ENCODE data around the gene CACNA1F.

Gene CACNA1F

DNA sequence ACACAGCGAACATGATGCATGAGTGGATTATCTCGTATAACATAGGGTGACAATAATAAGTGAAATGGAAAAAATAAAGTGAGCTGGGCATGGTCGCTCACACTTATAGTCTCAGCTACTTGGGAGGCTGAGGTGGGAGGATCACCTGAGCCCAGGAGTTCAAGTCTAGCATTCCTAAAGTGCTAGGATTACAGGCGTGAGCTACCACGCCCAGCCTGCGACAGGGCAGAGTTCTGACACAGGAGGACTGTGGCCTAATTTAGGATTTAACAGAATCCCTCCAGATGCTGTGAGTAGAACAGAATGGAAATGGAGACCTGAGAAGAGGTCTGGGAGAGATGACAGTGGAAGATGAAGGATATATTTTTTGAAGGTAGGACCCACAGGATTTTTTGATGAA lies 43.5 kb downstream of the CACNA1F start:
- TF ChIP-seq, protein P1, sequence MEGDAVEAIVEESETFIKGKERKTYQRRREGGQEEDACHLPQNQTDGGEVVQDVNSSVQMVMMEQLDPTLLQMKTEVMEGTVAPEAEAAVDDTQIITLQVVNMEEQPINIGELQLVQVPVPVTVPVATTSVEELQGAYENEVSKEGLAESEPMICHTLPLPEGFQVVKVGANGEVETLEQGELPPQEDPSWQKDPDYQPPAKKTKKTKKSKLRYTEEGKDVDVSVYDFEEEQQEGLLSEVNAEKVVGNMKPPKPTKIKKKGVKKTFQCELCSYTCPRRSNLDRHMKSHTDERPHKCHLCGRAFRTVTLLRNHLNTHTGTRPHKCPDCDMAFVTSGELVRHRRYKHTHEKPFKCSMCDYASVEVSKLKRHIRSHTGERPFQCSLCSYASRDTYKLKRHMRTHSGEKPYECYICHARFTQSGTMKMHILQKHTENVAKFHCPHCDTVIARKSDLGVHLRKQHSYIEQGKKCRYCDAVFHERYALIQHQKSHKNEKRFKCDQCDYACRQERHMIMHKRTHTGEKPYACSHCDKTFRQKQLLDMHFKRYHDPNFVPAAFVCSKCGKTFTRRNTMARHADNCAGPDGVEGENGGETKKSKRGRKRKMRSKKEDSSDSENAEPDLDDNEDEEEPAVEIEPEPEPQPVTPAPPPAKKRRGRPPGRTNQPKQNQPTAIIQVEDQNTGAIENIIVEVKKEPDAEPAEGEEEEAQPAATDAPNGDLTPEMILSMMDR (conservative IDR thresholded peaks at IDR 0.05), result no peak
- no peak overlapping the region for H3K27ac ChIP-seq

DNA sequence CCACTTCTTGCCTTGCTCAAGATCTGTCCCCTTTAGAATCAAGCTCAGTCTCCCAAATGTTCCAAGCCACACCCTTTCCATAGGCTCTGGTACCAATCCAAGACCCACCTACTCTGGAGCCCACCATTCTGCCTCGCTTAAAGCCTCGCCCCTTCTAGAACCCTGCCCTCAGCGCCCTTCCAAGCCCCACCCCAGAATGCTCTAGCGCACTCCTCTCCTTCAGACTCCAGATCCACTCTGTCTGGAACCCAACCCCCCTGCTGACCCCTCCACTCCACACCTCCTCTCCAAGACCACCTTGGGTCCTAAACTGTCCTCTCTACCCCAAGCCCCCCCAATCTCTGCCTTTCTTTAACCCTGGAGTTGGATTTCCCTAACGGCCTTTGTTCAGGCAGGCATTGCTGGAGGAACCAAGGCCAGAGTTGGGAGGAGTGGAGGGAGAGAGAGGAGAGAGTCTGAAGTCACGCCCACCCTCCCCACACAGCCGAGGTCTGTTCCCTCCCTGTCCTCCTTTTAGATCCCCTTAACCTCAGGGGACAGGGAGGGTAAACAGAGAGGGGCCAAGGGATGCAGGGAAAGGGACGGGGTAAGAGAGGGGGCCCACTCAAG lies 44.6 kb downstream of the CACNA1F start:
- no peak overlapping the region for H3K27ac ChIP-seq
- TF ChIP-seq, protein P1 (conservative IDR thresholded peaks at IDR 0.05), result no peak

DNA sequence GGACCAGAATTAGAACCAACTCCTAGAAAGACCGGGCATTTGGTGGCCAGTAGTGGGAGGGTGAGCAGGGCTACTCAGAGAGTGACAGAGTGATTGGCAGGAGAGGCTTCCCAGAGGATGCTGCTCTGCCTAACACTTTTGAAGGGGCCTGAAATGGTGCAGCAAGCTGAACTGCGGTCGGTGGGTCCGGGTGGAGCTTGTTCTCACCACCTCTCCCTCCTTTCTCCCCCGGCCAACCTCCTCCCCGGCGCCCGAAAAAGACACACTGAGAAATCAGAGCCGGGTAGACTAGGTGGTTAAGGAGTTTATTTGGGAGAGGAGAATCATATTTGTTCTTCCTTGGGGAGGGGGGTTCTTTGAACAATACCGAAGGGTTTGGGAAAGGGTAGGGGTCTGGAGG lies 45.6 kb downstream of the CACNA1F start:
- TF ChIP-seq, protein P1 (conservative IDR thresholded peaks at IDR 0.05), result no peak
- no peak overlapping the region for H3K27ac ChIP-seq

DNA sequence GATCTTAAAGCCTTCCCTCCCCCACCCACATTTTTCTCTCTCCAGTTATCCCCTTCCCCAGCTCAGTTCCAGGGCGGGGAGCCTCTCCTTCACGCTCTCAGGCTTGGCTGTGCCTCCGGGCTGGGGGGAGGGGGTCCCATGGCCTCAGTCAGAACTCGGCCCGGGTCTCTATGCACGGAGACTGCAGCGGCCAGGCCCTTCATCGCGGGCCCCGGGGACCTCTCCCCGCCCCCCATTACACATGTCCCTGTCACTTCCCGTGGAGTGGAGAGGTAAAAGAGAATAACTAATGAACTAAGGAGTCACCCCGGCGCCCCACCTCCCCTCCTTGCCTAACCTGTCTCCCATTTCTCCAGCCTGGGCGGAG lies 46.1 kb downstream of the CACNA1F start:
- no peak overlapping the region for H3K27ac ChIP-seq
- TF ChIP-seq, protein P1 (conservative IDR thresholded peaks at IDR 0.05), result no peak

DNA sequence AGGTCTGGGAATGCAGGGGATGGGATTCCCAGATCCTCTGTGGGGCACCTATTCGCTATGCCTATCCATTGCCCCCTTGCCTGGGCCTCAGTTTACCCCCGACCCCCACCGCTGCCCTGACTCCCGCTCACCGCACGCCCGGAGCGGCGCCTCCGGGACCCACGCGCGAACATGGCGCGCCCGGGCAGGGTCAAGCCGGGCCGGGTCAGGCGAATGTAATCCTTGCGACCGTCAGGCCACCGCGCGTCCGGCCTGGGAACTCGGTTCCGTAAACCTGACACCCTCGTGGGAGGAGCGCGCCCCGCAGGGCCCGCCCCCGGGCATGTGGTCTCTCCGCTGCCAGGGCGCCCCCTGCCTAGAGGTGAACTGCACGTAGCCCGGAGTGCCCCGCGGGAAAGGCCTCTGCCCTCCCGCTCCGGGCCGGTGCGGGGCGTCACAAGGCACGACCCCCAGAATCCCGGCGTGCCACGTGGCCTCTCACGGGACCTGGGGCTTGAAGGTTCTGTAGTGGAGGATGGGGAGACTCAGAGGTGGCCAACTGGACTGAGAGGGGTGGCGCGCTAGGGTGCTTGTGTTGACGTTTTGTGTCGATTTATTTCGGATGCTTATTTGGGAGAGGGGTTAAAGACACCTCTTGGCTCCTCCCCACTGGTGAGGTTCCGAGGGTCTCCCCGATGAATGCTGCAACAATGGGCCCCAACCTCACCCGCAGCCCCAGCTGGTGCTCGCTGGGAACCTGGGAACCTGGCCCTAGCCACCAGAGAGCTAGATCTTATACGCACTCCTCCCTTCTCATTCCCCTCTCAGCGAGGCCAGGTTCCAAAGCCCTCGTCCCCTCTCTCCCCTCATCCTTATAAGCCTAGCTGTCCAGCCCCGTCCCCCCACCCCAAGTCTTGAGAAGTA lies 46.8 kb downstream of the CACNA1F start, which contains the start of gene PRICKLE3:
Gene PRICKLE3 (minus strand): TSS at position 249 of the 903 bp plus-strand sequence. CDS start 76 bp downstream, at position 173.
- H3K27ac ChIP-seq, result peak within 1 kb of the TSS; percentile 27; the same call in 1 of the 2 replicates
- TF ChIP-seq, protein P1 (conservative IDR thresholded peaks at IDR 0.05), result peak; percentile 36; the same call in 1 of the 2 replicates

DNA sequence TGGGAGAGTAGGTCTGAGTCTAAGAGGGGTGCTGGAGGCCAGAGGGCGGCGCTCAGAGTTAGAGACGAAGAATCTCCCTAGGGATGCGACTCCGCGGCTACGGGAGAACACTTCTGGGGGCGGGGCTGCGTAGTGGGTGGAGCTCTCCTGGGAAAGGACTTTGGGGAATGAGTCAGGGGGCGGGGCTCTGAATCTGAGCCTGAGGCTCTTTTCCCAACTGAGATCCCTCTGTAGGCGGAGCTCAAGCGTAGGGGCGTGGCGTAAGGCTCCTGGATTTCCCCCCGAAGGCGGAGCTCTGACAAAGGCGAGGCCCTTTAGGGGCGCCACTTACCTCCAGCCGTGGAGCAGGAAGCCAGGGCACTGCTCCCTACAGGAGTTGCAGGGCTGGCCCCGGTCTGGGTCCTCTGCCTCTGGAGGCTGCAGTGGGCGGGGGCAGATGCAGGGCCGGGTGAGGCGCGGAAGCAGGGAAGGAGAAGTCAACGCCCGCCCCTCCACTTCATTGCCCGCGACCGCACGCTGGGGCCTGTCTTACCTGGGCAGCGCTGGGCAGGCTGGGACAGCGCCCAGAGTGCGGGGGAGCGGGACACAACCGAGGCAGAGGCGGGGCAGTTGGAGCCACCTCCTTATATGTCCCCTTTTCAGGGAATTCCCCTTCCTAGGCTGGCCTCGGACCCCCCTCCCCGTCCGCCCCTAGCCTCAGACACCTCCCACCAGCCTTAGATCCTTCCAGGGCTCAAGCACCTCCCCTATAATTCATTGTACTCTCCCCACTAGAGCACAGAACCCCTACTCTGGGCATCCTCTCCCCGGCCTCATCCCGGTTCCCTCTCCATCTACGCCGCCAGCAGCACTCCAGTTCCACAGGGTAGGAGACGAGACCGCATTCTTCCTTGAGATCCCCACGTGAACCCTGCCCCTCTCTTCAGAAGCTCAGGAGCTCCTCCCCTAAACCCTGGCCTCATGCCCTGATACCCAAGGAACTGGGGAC lies 48.6 kb downstream of the CACNA1F start:
- TF ChIP-seq, protein P1 (conservative IDR thresholded peaks at IDR 0.05), result no peak
- no peak overlapping the region for H3K27ac ChIP-seq

Data from VCaP (cell line).